ENCODE measurements around the gene TIMP2. TPM values are rescaled to one million over a fixed set of nuclear protein-coding genes. Genes with fewer than 3 reads are reported as not detected.

Gene TIMP2
- total and polyA plus RNA-seq, 2 of the 4 experiments (the other 2 are of a cell fraction): 43.9 to 416 TPM

- H3K27ac ChIP-seq (ENCODE audit: insufficient read depth, low read length): no peak overlapping the region
- H3K27me3 ChIP-seq (ENCODE audit: control insufficient read depth, insufficient read depth, low read length): no peaks in the 10 kb centered on the region
- peak overlapping the region; percentile 56 for H2AK9ac ChIP-seq (replicated peaks; ENCODE audit: low read depth, low read length, poor library complexity)
- no peak overlapping the region for H2BK120ac ChIP-seq (ENCODE audit: low read depth, low read length)
- ATAC-seq (ENCODE audit: low read depth) (no peak), DNase-seq (no peak)
- no peak overlapping the region for H4K91ac ChIP-seq (ENCODE audit: insufficient read depth, low read depth, low read length)
- in situ Hi-C loops (cut with MboI; ENCODE audit: low sequenced_read_pairs) (no loop called here), dilution Hi-C loops (cut with HindIII; ENCODE audit: low sequenced_read_pairs, unreplicated experiment) (no loop called here), intact Hi-C loops (cut with micrococcal nuclease) (no loop called here)
- H4K5ac ChIP-seq (ENCODE audit: low read depth, low read length): no peak overlapping the region
- H2BK5ac ChIP-seq (ENCODE audit: low read depth, low read length, poor library complexity, severe bottlenecking): no peak overlapping the region
- H2BK20ac ChIP-seq (ENCODE audit: low read depth, low read length): no peak overlapping the region
- peaks cover 58% of the 10 kb centered on the region for H3K36me3 ChIP-seq (ENCODE audit: control insufficient read depth, insufficient read depth, low read length)
- no peak overlapping the region for H3K14ac ChIP-seq (replicated peaks; ENCODE audit: low read depth, low read length)
- no peak overlapping the region for H2AK5ac ChIP-seq (ENCODE audit: low read depth, low read length)
- H3K23ac ChIP-seq (ENCODE audit: low read depth, low read length): no peak overlapping the region
- H3K4me2 ChIP-seq (ENCODE audit: low read depth, low read length): no peak overlapping the region
- H3K9me1 ChIP-seq (ENCODE audit: insufficient read depth, low read length): peaks cover 5% of the 10 kb centered on the region; the same call in 1 of the 2 replicates
- H3K9ac ChIP-seq (ENCODE audit: low read depth, low read length): no peak overlapping the region
- H2BK15ac ChIP-seq (ENCODE audit: low read depth, low read length): no peak overlapping the region
- no peak overlapping the region for H3K4ac ChIP-seq (ENCODE audit: low read depth, low read length)
- no peak overlapping the region for H4K8ac ChIP-seq (ENCODE audit: low read depth in 2 of 2, low read length in 2 of 2)
- CTCF ChIA-PET: interaction anchor here (0.8 to 1.2 kb wide), 2 partner anchors 16 to 308 kb away, joined by 3 read pairs; no protein-coding TSS in a partner anchor
- H3K4me3 ChIP-seq (ENCODE audit: insufficient read depth, low read depth, low read length): no peak overlapping the region
- no peak overlapping the region for H3K56ac ChIP-seq (ENCODE audit: extremely low read depth, insufficient read depth, low read length)
- H3K18ac ChIP-seq (ENCODE audit: low read depth, low read length): no peak overlapping the region
- BruUV-seq (replicated peaks): no TSS peak
- peaks cover 19 to 53% of the 10 kb centered on the region in 2 experiments for H3K79me1 ChIP-seq (ENCODE audit: low read depth in 1 of 2, low read length in 2 of 2)
- H3K4me1 ChIP-seq (ENCODE audit: control insufficient read depth, insufficient read depth, low read length): no peaks in the 10 kb centered on the region
- WGBS, 2 experiments (ENCODE audit: extremely low coverage in 2 of 2, insufficient read length in 1 of 2): 73% methylated on average over 3 of the region's 11 CpGs; no CpG with 5 or more reads in 1 of the 2 experiments
- H4K20me1 ChIP-seq (ENCODE audit: insufficient read depth, low read length): peaks cover 16% of the 10 kb centered on the region
- TF ChIP-seq CEBPB (IDR thresholded peaks at IDR 0.05; ENCODE audit: low read depth, low read length) (no peak), MAFK (IDR thresholded peaks at IDR 0.05; ENCODE audit: low read depth, low read length) (no peak), BHLHE40 (IDR thresholded peaks at IDR 0.05; ENCODE audit: low read depth, low read length) (no peak), MAZ (IDR thresholded peaks at IDR 0.05; ENCODE audit: borderline replicate concordance, low read depth, low read length) (no peak), MXI1 (IDR thresholded peaks at IDR 0.05; ENCODE audit: borderline replicate concordance, low read depth, low read length) (no peak), RAD21 (IDR thresholded peaks at IDR 0.05; ENCODE audit: low read length) (no peak), FOS (IDR thresholded peaks at IDR 0.05; ENCODE audit: low read depth, low read length) (no peak), SMC3 (IDR thresholded peaks at IDR 0.05; ENCODE audit: low read depth, low read length) (no peak), NFE2L2 (IDR thresholded peaks at IDR 0.05; ENCODE audit: low read depth, low read length) (no peak), ELK1 (IDR thresholded peaks at IDR 0.05; ENCODE audit: borderline replicate concordance, low read depth, low read length) (no peak), RCOR1 (IDR thresholded peaks at IDR 0.05; ENCODE audit: insufficient replicate concordance, low read length) (no peak), POLR2A (IDR thresholded peaks at IDR 0.05; ENCODE audit: low read depth, low read length) (no peak), RFX5 (IDR thresholded peaks at IDR 0.05; ENCODE audit: low read depth, low read length) (no peak), CTCF (conservative IDR thresholded peaks at IDR 0.05; ENCODE audit: low read depth, low read length) (no peak), CHD1 (IDR thresholded peaks at IDR 0.05; ENCODE audit: low read depth, low read length) (no peak)
- TF ChIP-seq, protein P1, sequence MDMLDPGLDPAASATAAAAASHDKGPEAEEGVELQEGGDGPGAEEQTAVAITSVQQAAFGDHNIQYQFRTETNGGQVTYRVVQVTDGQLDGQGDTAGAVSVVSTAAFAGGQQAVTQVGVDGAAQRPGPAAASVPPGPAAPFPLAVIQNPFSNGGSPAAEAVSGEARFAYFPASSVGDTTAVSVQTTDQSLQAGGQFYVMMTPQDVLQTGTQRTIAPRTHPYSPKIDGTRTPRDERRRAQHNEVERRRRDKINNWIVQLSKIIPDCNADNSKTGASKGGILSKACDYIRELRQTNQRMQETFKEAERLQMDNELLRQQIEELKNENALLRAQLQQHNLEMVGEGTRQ (IDR thresholded peaks at IDR 0.05; ENCODE audit: low read depth, low read length): no peak
- H2AFZ ChIP-seq (replicated peaks; ENCODE audit: low read length, poor library complexity): no peak overlapping the region
- POLR2A ChIA-PET (ENCODE audit: unreplicated experiment): no interaction called here
- no peaks in the 10 kb centered on the region for H3K9me3 ChIP-seq (ENCODE audit: control insufficient read depth, insufficient read depth, low read length)
These were observed 120.4 kb downstream of the TIMP2 start for GRCh38 chr17:78804777-78805176.
